ENCODE results near the gene DNHD1.

Gene DNHD1

DNA sequence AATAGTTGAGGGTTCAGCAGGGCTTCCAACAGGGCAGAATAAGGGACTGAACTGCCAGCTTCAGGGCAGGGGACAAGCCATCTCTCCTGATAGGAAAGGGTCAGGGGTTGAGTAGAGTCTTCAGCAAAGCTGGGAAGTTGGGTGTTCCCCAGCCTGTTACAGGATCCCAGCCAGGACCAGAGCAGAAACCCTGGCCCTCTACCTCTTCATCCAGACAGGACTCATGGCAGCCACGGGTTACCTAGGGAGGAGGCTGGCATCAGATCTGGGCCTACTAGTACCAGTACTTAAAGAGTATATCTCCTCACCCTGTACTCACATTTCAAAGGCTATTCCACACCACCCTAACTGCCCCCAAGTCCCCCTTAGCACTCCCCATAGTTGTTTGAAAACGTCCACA lies 117.4 kb downstream of the DNHD1 start:
- no peak for DNase-seq

DNA sequence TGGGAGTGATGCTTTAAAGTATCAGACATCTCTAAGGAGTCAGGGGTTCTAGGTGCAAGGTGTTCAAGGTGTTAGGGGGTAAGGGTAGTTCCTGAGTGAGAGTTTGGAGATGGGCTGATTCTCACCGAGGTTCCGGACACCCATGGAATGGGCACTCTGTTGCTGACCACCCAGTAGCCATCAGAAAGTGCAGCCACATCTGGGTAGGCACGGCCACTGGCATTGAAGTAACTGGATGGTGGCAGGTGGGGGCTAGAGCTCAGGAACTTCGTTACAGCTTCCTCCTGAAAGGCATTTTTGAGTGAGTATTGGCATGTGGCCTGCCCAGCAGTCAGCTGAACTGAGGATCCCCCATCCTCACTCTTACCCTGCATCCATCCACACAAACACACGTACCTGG lies 118.0 kb downstream of the DNHD1 start:
- no peak for DNase-seq

DNA sequence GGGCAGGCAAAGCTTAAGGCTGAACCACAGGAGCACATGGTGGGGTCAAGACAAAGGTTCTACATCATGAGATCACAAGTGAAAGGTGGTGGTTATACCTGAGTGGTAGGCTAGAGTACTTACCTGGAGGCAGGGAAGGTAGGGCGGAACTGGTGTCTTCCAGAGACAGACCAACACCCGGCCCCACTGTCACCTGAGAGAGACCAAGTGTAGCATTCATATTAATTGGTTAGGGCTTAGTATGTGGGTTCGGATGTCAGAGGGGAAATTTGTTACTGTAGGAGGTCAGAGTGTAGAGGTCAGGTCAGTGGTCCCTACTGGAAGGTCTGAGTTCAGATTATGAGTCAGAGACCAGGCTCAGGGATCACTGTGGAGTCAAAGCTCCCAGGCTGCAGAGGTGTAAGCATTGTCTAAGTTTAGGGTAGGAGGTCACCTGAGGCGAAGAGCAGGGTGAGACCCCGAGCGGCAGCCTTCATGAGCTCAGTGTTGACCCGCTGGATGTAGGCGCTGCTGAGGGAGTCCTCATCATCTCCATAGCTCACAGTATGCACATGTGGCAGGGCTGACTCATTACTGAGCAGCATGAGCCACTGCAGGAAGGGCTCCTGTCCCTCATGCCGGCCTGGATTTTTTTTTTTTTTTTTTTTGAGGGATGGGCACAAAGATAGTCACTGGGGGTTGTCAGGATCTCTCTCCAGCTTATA lies 119.0 kb downstream of the DNHD1 start:
- no peak for DNase-seq

GRCh38 chr11:6616596-6617250 lies 119.6 kb downstream of the DNHD1 start:
- no peak for DNase-seq

DNA sequence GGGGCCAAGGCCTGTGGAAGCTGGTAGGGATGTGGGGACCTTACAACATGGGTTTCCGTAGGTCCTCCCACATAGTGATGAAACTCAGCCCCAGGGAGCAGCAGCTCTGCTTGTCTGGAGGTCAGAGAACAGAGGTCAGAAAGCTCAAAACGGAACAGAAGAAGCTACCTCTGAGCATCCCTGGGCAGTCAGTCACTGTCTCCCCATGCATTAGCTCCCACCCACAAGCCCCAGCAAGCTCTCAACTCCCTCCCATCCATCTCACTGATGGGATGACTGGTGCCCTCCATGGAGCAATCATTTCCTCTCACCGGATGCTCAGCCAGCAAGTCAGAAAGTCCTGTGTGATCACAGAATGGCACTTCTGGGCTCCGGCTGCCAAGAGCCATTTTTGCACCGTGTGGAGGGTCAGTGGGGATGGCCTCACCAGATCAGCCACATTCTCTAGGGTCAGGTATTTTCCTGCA lies 120.3 kb downstream of the DNHD1 start:
- DNase-seq, result no peak

DNA sequence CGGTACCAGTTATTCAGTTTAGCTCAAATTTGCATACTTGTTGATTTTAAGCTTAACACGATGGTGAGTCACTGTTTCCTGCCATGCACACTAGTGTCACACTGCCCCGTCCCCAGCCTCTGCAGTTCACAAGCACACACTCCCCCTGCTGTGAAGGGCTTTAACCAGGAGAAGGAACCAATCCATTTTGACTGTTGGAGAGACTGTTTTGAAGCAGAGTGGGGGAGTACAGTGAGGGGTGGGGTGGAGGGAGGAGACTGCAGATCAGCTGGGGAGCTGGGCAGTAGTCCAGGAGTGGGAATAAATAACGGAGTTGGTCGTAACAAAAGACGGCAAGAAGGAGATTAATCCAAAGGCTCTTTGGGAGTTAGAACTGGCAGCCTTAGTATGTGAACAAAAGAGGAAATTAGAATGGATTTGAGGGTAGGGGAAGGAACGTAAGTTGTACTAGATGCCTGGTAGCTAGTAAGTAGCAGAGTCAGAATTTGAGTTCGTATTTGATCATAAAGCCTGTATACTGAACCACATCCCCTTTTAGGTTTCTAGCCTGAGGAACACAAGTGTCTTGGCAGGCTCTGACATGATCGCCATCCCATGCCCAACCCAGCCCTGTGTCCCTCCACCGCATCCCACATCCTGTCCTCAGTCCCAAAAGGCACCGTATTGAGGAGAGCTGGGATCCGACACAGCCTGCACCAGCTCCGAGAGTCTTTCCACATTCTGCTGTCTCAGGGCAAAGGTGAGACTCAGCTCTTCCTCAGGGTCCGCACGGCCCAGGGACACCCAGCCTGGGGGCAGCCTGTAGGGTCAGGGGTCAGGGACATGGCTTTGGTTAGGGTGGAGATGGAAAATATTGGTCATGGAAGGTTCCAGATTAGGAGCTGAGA lies 121.3 kb downstream of the DNHD1 start:
- DNase-seq, result no peak

DNA sequence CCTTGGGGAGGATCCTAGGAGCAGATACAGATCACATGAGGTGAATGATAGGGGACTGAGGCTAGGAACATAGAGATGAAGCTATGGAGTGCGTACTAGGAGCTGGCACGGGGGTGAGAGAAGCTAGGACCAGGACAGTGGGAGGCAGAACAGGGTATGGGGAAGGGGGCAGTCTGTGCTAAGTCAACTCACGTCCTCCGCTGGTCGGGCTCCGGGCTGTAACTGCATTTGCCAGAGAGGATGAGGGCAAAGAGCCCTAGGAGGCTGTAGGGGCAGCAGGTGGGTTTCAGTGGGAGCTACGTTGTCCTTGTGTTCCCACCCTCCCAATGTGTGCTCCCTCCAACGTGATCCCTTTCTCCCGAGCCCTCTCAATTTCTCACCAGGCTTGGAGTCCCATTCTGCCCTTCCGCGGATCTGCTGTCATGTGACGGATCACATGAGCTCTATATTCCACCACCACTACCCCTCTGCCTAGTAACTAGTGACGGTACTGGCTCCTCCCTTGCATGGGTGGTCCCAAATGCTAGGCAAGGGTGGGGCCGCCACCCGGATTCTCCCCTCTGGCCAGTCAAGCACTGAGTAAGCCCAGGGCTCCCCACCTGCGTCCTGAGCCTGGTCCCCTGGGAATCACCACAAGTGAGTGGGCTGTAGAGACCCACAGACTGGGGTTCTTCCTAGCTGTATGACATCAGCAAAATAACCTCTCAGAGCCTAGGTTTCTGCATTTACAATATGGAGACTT lies 122.1 kb downstream of the DNHD1 start, which contains the start of gene TPP1:
TPP1 (minus strand) TSS at position 419 of the 742 bp plus-strand sequence; CDS start at position 397, 22 bp downstream.
- peak; percentile 80 for DNase-seq

- DNase-seq, result no peak
Observed at GRCh38 chr11:6620636-6621035, 123.6 kb downstream of the DNHD1 start.

Measured in DMS79 (cell line).